Peyer's patch (tissue), 4 donors: ENCODE results near the gene DHRSX.

Experiments used
- POLR2A ChIP-seq, 2 donors: fragments of 450-650 bp; IDR thresholded peaks; one replicate each; pipeline ENCODE4 v1.5.1; 2017; ENCODE audit warnings: antibody characterized with exemption in 2 of 2, mild to moderate bottlenecking in 2 of 2, moderate library complexity in 2 of 2
- TF ChIP-seq, protein P1 (sequence below), 6 experiments: fragments of 450-650 bp in 4 of 6; fragments of 200-600 bp in 2 of 6; sonication (generic) in 1 of 6; IDR thresholded peaks; one replicate each; pipeline ENCODE4 v1.5.1; 2017 to 2019; ENCODE audit warnings: antibody characterized with exemption in 6 of 6, mild to moderate bottlenecking in 3 of 6, moderate library complexity in 1 of 6

DNA sequence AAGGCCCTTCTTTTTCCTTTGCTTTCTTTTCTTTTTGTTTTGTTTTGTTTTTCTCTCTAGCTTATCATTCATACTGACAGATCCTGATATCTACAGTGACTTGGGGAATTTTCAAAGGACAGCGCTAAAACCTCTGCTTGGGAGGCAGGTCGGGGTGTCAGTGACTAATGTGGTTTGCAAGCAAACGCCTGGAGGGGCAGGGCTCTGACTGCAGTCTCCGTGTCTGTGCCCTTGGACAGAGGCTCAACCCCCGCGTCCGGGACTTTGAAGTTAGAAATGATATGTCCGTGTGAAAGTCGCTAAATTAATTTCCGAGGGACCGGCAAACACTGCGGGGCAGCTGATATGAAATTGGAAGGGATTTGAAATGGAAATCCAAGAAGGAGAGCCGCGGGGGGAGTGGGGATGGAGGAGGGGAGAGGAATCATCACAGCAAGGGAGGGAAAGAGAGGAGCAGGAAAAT, 312.4 kb downstream of the DHRSX start:
- TF ChIP-seq, protein P1, sequence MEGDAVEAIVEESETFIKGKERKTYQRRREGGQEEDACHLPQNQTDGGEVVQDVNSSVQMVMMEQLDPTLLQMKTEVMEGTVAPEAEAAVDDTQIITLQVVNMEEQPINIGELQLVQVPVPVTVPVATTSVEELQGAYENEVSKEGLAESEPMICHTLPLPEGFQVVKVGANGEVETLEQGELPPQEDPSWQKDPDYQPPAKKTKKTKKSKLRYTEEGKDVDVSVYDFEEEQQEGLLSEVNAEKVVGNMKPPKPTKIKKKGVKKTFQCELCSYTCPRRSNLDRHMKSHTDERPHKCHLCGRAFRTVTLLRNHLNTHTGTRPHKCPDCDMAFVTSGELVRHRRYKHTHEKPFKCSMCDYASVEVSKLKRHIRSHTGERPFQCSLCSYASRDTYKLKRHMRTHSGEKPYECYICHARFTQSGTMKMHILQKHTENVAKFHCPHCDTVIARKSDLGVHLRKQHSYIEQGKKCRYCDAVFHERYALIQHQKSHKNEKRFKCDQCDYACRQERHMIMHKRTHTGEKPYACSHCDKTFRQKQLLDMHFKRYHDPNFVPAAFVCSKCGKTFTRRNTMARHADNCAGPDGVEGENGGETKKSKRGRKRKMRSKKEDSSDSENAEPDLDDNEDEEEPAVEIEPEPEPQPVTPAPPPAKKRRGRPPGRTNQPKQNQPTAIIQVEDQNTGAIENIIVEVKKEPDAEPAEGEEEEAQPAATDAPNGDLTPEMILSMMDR (IDR thresholded peaks at IDR 0.05) = no peak
- TF ChIP-seq POLR2A (IDR thresholded peaks at IDR 0.05) = no peak
